Activated CD8-positive, alpha-beta memory T cell treated with anti-CD3 and anti-CD28 coated beads, Interleukin-2, amount 50 U/mL, for 1 hour (primary cell): Measurements from ENCODE around the gene FLYWCH2.
"Not testable (repeated sequence)": the region's sequence is repeated elsewhere in the genome, so short reads cannot be mapped to it uniquely, and the experiment has no call there.

ENCODE experiments used
- DNase-seq: peaks from one replicate; pipeline ENCODE4 v3.0.0-alpha.2; 2020; ENCODE audit errors: extremely low read depth

The FLYWCH2 gene

GRCh38 chr16:2912330-2913199, 29.6 kb downstream of the FLYWCH2 start:
- DNase-seq = no peak

GRCh38 chr16:2913603-2914002, 30.6 kb downstream of the FLYWCH2 start:
- no peak for DNase-seq

GRCh38 chr16:2914233-2914632, 31.2 kb downstream of the FLYWCH2 start:
- DNase-seq = no peak

GRCh38 chr16:2915196-2915929, 32.3 kb downstream of the FLYWCH2 start:
- no peak for DNase-seq

GRCh38 chr16:2919511-2920255, 36.7 kb downstream of the FLYWCH2 start:
- DNase-seq = peak; percentile 26

- DNase-seq = no peak
These were observed 40.5 kb downstream of the FLYWCH2 start for GRCh38 chr16:2923481-2923880.

GRCh38 chr16:2924901-2925755, 42.1 kb downstream of the FLYWCH2 start:
- no peak for DNase-seq

GRCh38 chr16:2925951-2926649, 43.1 kb downstream of the FLYWCH2 start:
- no peak for DNase-seq

GRCh38 chr16:2926650-2926999, 43.6 kb downstream of the FLYWCH2 start:
- DNase-seq = no peak

- peak; percentile 58 for DNase-seq
These were observed 44.1 kb downstream of the FLYWCH2 start for GRCh38 chr16:2927010-2927646.

GRCh38 chr16:2928151-2928550, 45.1 kb downstream of the FLYWCH2 start:
- DNase-seq = not testable (repeated sequence)

GRCh38 chr16:2928796-2929195, 45.8 kb downstream of the FLYWCH2 start:
- DNase-seq = no peak

- DNase-seq = no peak
These were observed 46.7 kb downstream of the FLYWCH2 start for GRCh38 chr16:2929693-2930092.

GRCh38 chr16:2930236-2930635, 47.2 kb downstream of the FLYWCH2 start:
- DNase-seq = no peak

GRCh38 chr16:2931231-2931914, 48.4 kb downstream of the FLYWCH2 start:
- not testable (repeated sequence) for DNase-seq

- no peak for DNase-seq
These were observed 50.1 kb downstream of the FLYWCH2 start for GRCh38 chr16:2933136-2933535.

GRCh38 chr16:2933701-2934100, 50.7 kb downstream of the FLYWCH2 start:
- no peak for DNase-seq

GRCh38 chr16:2934450-2934849, 51.4 kb downstream of the FLYWCH2 start:
- no peak for DNase-seq

GRCh38 chr16:2936436-2937011, 53.5 kb downstream of the FLYWCH2 start:
- no peak for DNase-seq
